Measurements from ENCODE around the gene TMEM135.
A peak's percentile ranks its signal among the peaks of the same experiment; 100 is the strongest.
"Not testable (repeated sequence)": the region's sequence is repeated elsewhere in the genome, so short reads cannot be mapped to it uniquely, and the experiment has no call there.

Gene TMEM135

GRCh38 chr11:87020764-87021365 lies 16.9 kb upstream of the TMEM135 start:
- no peak for ATAC-seq

GRCh38 chr11:87022254-87022653 lies 15.5 kb upstream of the TMEM135 start:
- no peak for ATAC-seq

- no peak for ATAC-seq
Observed at GRCh38 chr11:87022738-87023137, 15.0 kb upstream of the TMEM135 start.

DNA sequence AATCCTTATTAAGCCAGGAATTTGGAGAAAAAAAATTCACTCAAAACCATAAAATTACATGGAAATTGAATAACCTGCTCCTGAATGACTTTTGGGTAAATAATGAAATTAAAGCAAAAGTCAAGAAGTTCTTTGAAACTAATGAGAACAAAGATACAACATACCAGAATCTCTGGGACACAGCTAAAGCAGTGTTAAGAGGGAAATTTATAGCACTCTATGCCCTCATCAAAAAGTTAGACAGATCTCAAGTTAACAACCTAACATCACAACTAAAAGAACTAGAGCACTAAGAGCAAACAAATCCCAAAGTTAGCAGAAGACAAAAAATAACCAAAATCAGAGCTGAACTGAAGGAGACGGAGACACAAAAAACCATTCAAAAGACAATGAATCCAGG lies 11.3 kb upstream of the TMEM135 start:
- not testable (repeated sequence) for ATAC-seq

- ATAC-seq: no peak
Observed at GRCh38 chr11:87030458-87031054, 7.2 kb upstream of the TMEM135 start.

DNA sequence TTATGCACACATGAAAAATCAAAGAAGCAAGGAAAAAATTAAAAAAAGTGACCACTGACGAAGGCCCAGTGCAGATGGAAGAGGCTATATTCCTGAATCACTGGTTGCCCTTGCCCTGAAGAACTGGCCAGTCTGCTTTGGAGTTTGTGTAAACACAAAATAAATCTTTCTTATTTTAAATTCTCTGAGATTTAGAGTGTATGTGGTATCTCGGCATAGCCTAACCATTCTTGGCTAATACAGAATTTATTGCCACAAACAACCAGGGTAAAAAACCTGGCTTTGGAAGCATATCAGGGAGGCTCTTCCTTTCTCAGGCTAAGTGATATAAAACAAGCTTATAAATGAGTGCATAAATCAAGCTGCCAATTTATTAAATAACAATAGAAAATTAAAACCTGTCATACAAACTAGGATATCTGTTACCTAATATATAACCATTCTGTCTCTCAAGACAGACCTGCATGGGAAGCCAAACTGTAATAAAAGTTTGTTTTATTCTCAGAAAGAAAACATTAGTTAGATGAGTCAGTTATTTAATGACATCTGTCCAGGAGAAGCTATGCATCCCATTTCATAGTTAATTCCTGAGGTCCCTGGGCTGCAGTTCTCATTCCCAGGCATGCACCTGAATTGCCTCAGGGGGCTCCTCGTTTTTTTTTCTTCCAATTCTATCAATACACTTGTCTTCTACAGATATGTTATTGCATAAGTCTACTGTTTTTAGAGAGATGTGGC lies 6.1 kb upstream of the TMEM135 start:
- no peak for ATAC-seq

- no peak for ATAC-seq
Observed at GRCh38 chr11:87033561-87033960, 4.2 kb upstream of the TMEM135 start.

- no peak for ATAC-seq
Observed at GRCh38 chr11:87035976-87036583, 1.7 kb upstream of the TMEM135 start.

DNA sequence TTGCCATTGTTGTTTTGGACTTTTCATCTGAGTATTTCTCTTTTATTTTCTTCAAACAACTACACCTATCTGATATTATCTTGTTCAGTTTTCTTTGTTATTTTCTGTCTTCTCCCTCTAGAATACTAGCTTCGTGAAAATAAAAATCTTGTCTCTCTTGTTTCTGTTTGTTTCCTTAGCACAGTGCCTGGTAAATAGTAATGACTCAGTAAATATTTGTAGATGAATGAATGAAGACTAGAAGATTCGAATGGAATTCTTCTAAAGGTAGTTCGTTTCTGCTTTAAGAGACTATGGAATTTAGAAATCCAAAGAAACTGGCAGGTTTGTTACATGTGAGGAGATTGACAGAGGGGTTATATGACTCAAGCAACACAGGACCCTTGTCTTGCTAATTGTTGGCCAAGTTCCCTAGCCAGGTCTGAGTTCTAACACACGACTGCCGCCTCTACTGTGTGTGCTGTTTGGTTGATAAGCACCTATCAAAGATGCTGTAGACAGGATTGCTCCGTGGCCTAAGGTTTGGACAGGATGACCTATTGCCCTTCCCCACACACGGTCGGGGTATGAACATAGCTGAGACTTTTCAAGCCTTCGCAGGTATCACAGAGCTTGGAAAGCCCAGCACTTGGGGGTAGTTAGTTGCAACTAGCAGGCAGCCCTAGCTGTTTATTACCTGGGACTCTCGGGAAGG lies 831 bp upstream of the TMEM135 start:
- ATAC-seq: peak in 1 of 2 donors; percentile 1

DNA sequence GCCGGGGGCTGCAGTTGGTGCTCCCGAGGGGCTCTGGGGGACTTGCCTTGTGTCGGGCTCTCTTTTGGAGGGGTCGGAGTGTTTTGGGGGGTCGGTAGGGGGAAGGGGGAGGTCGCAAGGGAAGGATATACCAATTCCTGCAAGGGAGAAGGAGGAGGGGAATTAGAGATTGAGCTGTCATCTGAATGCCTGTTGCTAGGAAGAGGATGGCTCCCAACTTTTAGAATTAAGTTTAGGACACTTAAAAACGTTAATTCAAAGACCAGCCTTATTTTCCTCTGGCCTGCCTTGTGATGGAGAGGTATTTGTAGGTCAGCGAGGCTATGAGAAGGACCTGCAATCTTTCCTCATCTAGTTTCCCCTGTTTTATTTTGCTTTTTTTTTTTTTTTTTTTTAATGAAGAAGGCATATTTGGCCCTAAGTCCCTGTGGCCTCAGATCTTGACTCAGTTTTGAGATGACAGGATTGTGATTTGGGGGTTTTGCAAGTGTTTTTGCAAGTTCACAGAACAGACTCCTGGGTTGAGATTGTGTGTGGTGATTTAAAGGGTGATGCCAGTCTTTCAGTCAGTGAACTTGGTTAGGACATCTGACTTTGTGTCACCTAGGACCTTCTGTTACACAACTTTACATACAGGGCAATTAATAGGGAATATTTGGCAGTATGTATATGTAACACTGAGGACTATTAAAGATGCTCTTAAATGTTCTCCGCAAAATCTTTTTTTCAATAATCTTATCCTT lies 672 bp downstream of the TMEM135 start:
- no peak for ATAC-seq

DNA sequence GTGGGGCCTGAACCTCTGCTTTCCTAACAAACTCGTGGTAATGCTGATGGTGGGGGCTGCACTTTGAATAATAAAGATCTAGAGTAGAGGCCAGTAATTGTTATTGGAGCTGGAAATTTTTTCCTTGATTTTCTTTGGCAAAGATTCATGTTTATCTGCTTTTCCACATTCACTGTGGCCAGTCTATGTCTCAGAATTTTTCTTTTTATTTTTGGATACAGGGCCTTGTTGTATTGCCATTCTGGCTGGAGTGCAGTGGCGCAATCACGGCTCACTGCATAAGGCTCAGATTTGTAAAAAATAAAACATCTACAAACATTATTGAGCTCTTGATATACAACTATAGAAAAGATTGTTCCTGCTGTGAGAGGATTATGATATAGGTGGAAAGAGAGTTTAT lies 1.6 kb downstream of the TMEM135 start:
- no peak for ATAC-seq

DNA sequence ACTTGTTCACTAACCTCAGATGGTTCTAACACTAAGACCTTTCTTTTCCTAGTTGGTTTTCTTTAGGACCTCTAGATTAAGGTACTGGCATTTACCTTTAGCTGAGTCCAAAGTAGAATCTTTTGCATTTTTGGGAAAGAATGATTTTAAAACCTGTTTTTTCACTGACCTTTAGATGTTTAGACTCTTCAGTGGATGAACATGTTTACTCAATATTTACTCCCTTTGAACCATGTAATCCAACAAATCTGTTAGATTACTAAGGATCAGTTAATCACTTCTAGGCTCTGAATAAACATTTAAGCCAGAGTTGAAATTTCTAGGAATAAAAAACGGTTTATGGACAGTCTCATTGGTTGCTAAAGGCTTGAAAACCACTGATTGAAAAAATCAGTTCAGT lies 6.2 kb downstream of the TMEM135 start:
- no peak for ATAC-seq

DNA sequence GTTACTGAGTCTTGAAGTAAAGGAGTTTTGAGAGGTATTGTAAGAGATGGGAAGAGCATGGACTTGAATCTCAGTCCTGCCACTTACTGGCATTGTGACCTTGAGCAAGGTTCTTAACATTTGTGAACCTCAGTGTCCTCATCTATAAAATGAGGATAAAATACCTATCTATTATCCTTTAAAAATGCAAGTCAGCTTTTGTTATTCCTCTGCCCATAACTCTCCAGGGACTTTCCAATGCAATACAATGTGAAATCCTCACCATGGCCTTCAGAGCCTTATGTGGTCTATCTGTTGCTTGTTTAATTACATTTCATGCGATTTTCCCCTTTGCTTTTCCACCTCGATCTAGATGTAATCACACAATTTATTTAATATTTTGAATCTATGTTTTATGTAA lies 9.1 kb downstream of the TMEM135 start:
- ATAC-seq: no peak

GRCh38 chr11:87056091-87056490 lies 18.4 kb downstream of the TMEM135 start:
- no peak for ATAC-seq

DNA sequence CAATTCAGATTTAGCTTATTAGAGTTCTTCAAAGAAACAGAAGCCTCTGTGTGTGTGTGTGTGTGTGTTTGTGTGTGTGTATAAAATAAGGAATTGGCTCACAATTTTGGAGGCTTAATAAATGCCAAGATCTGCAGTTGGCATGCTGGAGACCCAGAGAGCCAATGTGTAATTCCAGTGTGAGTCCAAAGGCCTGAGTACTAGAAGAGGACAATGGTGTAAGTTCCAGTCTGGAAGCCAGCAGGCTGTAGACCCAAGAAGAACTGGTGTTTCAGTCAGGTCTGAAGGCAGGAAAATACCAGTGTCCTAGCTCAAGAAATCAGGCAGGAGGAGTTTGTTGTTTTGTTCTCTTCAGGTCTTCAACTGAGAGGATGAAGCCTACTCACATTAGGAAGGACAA lies 20.0 kb downstream of the TMEM135 start:
- no peak for ATAC-seq

GRCh38 chr11:87059596-87060390 lies 22.1 kb downstream of the TMEM135 start:
- ATAC-seq: no peak

- ATAC-seq: no peak
Observed at GRCh38 chr11:87061766-87062165, 24.0 kb downstream of the TMEM135 start.

- no peak for ATAC-seq
Observed at GRCh38 chr11:87063982-87064381, 26.2 kb downstream of the TMEM135 start.

DNA sequence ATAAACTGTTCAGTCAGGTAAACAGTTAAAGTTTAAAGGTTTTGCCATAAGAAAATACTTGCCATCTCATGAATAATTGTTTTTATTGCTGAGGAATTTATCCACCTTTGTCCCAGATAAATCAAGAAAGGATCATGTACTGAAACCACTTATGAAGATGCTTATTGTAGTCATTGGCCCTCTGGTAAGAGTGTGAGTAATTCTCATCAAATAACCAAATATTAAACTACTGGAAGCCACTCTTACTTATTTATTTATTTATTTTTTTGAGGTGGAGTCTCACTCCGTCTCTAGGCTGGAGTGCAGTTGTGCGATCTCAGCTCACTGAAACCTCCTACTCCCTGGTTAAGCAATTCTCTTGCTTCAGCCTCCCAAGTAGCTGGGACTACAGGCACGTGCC lies 35.1 kb downstream of the TMEM135 start:
- no peak for ATAC-seq

- ATAC-seq: no peak
Observed at GRCh38 chr11:87076260-87076783, 38.6 kb downstream of the TMEM135 start.

DNA sequence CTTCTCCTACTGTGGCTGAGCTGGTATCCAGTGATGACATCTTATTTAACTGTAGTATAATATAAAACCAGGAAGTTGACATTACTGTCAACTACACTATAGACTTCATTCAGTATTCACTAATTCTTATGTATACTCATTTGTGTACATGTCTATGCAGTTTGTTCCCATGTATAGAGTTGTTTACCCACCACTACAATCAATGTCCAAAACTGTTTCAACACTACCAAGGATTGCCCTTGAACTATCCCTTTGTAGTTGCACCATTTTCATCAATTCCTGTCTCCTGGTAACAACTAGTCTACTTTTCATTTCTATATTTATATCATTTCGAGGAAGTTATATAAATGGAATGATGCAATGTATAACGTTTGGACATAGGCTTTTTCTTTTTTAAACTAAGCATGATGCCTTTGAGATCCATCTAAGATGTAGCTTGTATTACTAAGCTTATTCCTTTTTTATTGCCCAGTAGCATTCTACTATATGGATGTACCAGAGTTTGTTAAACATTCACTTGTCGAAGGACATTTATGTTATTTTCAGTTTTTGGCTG lies 39.2 kb downstream of the TMEM135 start:
- no peak for ATAC-seq
